GM18868 (cell line): ENCODE data around the gene FAM3D.

Source experiments
- ATAC-seq: cut with Tn5 transposase; IDR thresholded peaks from one replicate; pipeline ENCODE4 v1.9.1; 2021; ENCODE audit warnings: mild to moderate bottlenecking, moderate library complexity; ENCODE audit not compliant: unreplicated experiment

FAM3D gene

DNA sequence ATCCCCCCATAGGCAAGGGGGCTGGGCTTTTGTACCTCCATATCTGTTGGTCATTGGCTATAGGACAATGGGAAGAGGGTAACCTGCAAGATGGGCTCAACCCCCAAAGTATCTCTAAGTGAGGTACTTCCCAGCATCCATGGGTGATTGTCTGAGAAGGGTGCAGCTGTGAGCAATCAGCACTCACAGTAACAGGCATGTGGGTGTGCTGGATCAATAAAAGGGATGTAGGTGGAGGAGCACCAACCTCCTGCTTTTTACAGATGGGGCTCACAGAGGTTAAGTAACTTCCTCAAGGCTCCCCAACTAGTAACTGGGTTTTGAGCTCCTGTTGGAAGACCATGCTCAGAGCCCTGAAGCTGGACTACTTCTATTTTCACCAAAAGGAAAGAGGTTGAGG lies 63.0 kb downstream of the FAM3D start:
- ATAC-seq = no peak

- no peak for ATAC-seq
Observed at GRCh38 chr3:58597770-58598310, 68.7 kb downstream of the FAM3D start.

- no peak for ATAC-seq
Observed at GRCh38 chr3:58596834-58597518, 69.6 kb downstream of the FAM3D start.

DNA sequence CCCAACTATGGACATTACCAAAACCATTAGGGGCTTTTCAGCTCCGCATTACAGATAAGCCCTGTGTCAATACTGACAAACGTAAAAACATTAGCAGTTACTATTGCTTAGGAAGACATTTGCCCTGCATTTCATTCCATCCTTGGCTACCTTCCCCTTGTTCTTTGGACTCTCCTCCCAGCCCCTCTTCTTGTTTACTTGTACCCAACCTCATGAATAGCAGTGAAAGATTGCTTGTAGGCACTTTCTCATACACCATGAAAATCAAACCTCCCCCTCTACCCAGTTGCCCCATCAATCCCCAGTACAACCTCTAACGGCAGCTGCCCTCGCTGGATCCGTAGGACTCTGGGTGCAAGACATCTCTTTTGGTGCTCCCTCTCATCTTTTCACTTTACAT lies 72.5 kb downstream of the FAM3D start:
- ATAC-seq = no peak

GRCh38 chr3:58591517-58592510 lies 74.8 kb downstream of the FAM3D start:
- ATAC-seq = no peak

- ATAC-seq = no peak
Observed at GRCh38 chr3:58588030-58588614, 78.5 kb downstream of the FAM3D start.

GRCh38 chr3:58586776-58587192 lies 79.8 kb downstream of the FAM3D start:
- no peak for ATAC-seq

DNA sequence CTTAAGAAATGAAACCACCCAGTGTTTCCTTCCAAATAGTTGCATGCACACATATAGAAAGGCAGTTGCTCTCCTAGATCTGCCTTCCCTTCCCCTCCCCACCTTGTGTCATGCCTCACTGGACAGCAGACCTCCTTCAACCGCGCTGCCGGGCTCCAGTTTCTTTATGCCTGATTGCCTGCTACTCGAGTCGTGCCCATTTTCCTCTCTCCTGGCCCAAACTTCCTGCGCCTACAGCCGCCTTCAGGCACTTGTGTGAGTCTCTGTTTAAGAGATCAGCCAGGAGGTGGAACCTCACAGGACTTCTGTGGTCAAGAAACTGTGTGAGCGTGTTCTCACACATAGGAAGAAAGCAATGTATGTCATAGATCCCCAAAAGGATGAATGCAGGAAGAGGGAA lies 80.6 kb downstream of the FAM3D start:
- ATAC-seq = no peak

DNA sequence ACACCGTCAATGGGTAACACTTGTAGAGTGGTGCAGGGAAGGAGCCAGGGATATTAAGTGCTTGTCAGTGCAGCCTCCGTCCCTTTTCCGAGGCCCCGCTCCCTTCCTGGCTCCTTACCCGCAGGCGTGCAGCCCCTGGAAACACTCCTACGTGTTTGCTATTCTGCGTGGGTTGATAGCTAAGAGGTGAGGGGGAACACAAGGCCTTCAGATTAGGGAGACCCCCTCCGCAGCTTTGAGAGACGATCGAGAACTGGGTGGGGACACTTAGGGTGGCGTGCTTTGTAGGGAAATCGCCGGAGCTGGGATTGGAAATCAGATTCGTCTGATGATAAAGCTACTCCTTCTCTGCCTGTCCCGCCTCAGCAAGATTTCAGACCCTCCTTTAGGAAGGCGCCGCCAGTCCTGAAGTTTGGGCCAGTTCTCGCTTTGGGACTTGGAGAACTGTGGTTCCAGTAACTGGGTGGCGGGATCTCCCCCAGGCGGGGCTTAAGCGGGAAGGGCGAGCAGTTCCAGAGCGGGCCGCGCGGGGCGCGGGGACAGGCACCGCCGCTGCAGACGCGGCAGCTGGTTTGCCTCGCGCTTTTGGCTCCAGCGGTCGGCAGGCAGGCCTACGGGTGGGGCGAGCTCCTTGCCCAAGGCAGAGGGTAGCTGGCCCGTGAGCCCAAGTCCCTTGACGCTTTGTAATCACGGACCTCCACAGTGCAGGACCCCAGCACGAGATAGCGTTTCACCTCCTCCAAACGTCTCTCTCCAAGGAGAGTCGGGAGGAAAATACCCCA lies 81.4 kb downstream of the FAM3D start:
- peak; percentile 91 for ATAC-seq

DNA sequence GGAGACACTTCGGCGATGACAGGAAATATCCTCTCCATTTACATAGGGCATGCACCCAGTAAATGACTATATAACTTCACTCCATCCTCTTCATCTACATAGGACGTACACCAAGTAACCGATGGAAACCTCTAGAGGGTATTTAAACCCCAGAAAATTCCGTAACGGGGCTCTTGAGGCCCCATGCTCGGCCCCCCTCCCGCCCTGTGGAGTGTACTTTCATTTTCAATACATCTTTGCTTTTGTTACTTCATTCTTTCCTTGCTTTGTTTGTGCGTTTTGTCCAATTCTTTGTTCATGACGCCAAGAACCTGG lies 81.9 kb downstream of the FAM3D start:
- no peak for ATAC-seq
